Measurements from ENCODE around the gene POLR3A.

DNA sequence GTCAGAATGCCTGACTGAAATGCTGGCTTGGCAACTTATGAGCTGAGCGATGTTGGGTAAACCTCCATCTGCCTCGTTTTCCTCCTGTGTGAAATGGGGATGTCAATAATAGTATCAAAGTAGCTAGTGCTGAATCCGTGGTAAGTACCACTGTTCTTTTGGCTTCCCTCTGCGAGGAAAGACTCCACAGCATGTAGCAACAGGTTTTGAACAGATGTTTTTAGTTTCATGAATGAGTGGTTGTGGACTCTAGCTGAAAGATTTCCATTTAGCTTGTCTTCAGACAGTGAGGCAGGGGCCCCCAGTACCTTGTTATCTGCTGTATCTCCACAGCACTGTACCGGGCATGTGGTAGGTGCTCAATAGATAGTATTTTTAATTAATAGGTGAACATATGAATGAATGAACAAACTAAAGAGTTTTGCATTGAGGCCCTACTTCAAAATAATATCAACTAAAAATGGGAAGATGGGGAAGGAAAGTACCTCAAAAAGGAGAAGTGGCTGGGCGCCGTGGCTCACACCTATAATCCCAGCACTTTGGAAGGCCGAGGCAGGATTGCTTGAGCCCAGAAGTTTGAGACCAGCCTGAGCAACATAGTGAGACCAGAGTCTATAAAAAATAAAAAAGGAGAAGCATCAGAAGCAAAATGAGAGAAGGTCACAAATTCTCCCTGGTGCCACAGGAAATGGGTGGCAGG lies 97.1 kb downstream of the POLR3A start:
- TF ChIP-seq, protein P1, sequence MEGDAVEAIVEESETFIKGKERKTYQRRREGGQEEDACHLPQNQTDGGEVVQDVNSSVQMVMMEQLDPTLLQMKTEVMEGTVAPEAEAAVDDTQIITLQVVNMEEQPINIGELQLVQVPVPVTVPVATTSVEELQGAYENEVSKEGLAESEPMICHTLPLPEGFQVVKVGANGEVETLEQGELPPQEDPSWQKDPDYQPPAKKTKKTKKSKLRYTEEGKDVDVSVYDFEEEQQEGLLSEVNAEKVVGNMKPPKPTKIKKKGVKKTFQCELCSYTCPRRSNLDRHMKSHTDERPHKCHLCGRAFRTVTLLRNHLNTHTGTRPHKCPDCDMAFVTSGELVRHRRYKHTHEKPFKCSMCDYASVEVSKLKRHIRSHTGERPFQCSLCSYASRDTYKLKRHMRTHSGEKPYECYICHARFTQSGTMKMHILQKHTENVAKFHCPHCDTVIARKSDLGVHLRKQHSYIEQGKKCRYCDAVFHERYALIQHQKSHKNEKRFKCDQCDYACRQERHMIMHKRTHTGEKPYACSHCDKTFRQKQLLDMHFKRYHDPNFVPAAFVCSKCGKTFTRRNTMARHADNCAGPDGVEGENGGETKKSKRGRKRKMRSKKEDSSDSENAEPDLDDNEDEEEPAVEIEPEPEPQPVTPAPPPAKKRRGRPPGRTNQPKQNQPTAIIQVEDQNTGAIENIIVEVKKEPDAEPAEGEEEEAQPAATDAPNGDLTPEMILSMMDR (IDR thresholded peaks at IDR 0.05), result no peak
- no peak for TF ChIP-seq POLR2A (IDR thresholded peaks at IDR 0.05)
